Measurements from ENCODE around the gene FADD. TPM values are rescaled to one million over a fixed set of nuclear protein-coding genes. Genes with fewer than 3 reads are reported as not detected.

Gene FADD
- total and polyA plus RNA-seq, 2 donors (not counting 3 experiments of a cell fraction or from before 2014, with no cell fraction given): 35.4 to 45.1 TPM

GRCh38 chr11:70159627-70160570, 43.2 kb upstream of the FADD start:
- peak; percentile 23 for DNase-seq (ENCODE audit: low read depth, low spot score)
- POLR2A ChIA-PET: no interaction called here
- no peak for FAIRE-seq
- Histone ChIP-seq H3K79me2 (ENCODE audit: control insufficient read depth, insufficient read depth, low read length) (no peaks in the 10 kb centered on the region), H3K4me3 (replicated peaks in 1 of 3; ENCODE audit: insufficient read depth in 1 of 3, low read depth in 1 of 3, low read length in 3 of 3) (no peak overlapping the region), H3K4me1 (ENCODE audit: control insufficient read depth, extremely low read depth, insufficient read depth, low read length) (no peaks in the 10 kb centered on the region), H3K9me1 (replicated peaks; ENCODE audit: control insufficient read depth, extremely low read depth, insufficient read depth, low read length) (no peaks in the 10 kb centered on the region), H3K9me3 (replicated peaks; ENCODE audit: control insufficient read depth, insufficient read depth, low read length) (no peaks in the 10 kb centered on the region), H4K20me1 (replicated peaks; ENCODE audit: control insufficient read depth, extremely low read depth, insufficient read depth, low read length) (no peaks in the 10 kb centered on the region), H2AFZ (ENCODE audit: low read depth, low read length) (no peak overlapping the region), H3K36me3 (ENCODE audit: control insufficient read depth in 2 of 2, extremely low read depth in 1 of 2, insufficient read depth in 2 of 2, low read length in 2 of 2) (no peaks in the 10 kb centered on the region), H3K4me2 (ENCODE audit: insufficient read depth, low read length) (no peak overlapping the region), H3K27ac (ENCODE audit: insufficient read depth, low read depth, low read length) (no peak overlapping the region), H3K9ac (replicated peaks; ENCODE audit: extremely low read depth, insufficient read depth, low read length) (no peak overlapping the region), H3K27me3 (ENCODE audit: control insufficient read depth in 2 of 2, insufficient read depth in 2 of 2, low read length in 2 of 2) (no peaks in the 10 kb centered on the region)
- intact Hi-C loops (cut with micrococcal nuclease): no loop called here
- TF ChIP-seq MAX (IDR thresholded peaks at IDR 0.05; ENCODE audit: insufficient read depth, insufficient read length): no peak
- TF ChIP-seq MYC (IDR thresholded peaks at IDR 0.05; ENCODE audit: low read depth, low read length): no peak
- TF ChIP-seq EZH2 (IDR thresholded peaks at IDR 0.05; ENCODE audit: borderline replicate concordance, low read depth, low read length, severe bottlenecking): no peak
- no peak for TF ChIP-seq CTCF (IDR thresholded peaks at IDR 0.05; ENCODE audit: extremely low read depth in 1 of 2, insufficient read depth in 1 of 2, low read depth in 1 of 2, low read length in 2 of 2)
- no peak for TF ChIP-seq JUN (IDR thresholded peaks at IDR 0.05; ENCODE audit: borderline replicate concordance, insufficient read depth, insufficient read length, low read depth)
- TF ChIP-seq GATA2 (IDR thresholded peaks at IDR 0.05; ENCODE audit: insufficient read depth, insufficient read length, low read depth, low read length): no peak
- no peak for TF ChIP-seq POLR2AphosphoS5 (IDR thresholded peaks at IDR 0.05; ENCODE audit: insufficient read depth, low read depth, low read length)
- TF ChIP-seq POLR2A (IDR thresholded peaks at IDR 0.05; ENCODE audit: low read depth, low read length): no peak
- TF ChIP-seq FOS (IDR thresholded peaks at IDR 0.05; ENCODE audit: borderline replicate concordance, insufficient read depth, low read length): no peak
- CTCF ChIA-PET: interaction anchor here (1.3 kb wide), 2 partner anchors 32 to 241 kb away, joined by 3 read pairs; no protein-coding TSS in a partner anchor
- dilution Hi-C loops (cut with MboI; ENCODE audit: extremely low pct_ligation_motif_present, low sequenced_read_pairs): no loop called here
- no TSS peak for BruUV-seq (replicated peaks)

Data from endothelial cell of umbilical vein (primary cell).